Endothelial cell of umbilical vein (primary cell): ENCODE results near the gene P4HB.

Source experiments
- EZH2 ChIP-seq: IDR thresholded peaks from 2 replicates; pipeline ENCODE4 v1.6.1; 2012; ENCODE audit warnings: borderline replicate concordance, low read depth, mild to moderate bottlenecking, moderate library complexity, low read length, inconsistent platforms; ENCODE audit not compliant: severe bottlenecking
- FOS ChIP-seq: IDR thresholded peaks from 2 replicates; pipeline ENCODE4 v1.6.1; 2011; ENCODE audit warnings: mild to moderate bottlenecking, low read length, moderate library complexity, borderline replicate concordance; ENCODE audit not compliant: insufficient read depth
- GATA2 ChIP-seq: IDR thresholded peaks from 2 replicates; pipeline ENCODE4 v1.7.0; 2011; ENCODE audit warnings: low read depth, mild to moderate bottlenecking, moderate library complexity, mixed read lengths, low read length; ENCODE audit not compliant: insufficient read length, insufficient read depth
- JUN ChIP-seq: IDR thresholded peaks from 2 replicates; pipeline ENCODE4 v1.6.1; 2011; ENCODE audit warnings: borderline replicate concordance, low read depth; ENCODE audit not compliant: insufficient read length, insufficient read depth
- POLR2A ChIP-seq: IDR thresholded peaks from 2 replicates; pipeline ENCODE4 v1.6.1; 2012; ENCODE audit warnings: low read depth, mild to moderate bottlenecking, control low read depth, low read length
- POLR2AphosphoS5 ChIP-seq: IDR thresholded peaks from 2 replicates; pipeline ENCODE4 v1.6.1; 2012; ENCODE audit warnings: low read depth, mild to moderate bottlenecking, control low read depth, low read length, moderate library complexity; ENCODE audit not compliant: insufficient read depth
- TF ChIP-seq, protein P1 (sequence below), 2 donors: IDR thresholded peaks; 1 replicate in 1 of 2; 2 replicates in 1 of 2; pipeline ENCODE4 v1.5.1; 2011; ENCODE audit warnings: low read length in 2 of 2, mild to moderate bottlenecking in 2 of 2, moderate library complexity in 2 of 2, control low read depth in 1 of 2, inconsistent platforms in 1 of 2, low read depth in 1 of 2; ENCODE audit not compliant: insufficient read depth in 1 of 2; ENCODE audit errors: extremely low read depth in 1 of 2
- TF ChIP-seq, protein P2 (sequence below): IDR thresholded peaks from 2 replicates; pipeline ENCODE4 v1.6.1; 2011; ENCODE audit not compliant: insufficient read depth, insufficient read length

DNA sequence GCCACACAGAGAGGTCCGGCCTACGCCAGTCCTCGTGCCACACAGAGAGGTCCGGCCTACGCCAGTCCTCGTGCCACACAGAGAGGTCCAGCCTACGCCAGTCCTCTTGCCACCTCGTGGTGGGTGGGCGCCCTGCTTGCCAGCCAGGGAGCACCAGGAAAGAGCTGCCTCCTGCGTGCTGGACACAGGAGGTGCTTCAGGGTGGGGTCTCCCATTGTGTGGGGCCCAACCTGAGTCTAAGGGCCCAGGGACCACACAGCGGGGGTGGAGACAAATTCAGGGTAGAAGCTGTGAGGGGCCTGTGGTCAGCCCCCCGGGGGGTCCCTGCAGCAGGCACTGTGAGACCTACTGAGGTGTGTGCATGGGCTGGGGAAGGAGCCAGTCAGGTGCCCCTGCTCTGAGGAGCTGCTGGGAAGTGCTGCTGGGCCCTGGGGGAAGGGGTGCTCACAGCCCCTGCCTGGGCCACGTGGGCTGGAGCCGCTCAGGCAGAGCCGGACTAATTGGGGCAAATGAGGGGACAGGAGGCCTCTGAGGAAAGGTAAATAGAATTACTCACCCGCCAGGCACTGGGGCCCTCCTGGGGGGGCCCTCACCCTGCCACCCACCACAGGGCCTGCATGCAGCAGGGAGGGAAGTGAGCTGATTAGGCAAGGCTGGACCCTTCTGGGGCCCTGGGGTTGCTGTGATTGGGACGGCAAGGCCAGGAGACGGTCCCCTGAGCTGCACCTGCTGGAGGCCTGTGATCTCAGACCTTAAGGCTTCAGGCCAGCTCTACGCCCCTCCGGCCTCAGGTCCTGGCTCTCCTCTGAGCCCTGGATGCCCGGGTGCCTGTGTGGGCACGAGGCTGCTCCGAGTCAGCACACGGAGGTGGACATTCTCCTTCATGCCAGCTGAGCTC is 45.3 kb downstream of the P4HB start:
- TF ChIP-seq, protein P1, sequence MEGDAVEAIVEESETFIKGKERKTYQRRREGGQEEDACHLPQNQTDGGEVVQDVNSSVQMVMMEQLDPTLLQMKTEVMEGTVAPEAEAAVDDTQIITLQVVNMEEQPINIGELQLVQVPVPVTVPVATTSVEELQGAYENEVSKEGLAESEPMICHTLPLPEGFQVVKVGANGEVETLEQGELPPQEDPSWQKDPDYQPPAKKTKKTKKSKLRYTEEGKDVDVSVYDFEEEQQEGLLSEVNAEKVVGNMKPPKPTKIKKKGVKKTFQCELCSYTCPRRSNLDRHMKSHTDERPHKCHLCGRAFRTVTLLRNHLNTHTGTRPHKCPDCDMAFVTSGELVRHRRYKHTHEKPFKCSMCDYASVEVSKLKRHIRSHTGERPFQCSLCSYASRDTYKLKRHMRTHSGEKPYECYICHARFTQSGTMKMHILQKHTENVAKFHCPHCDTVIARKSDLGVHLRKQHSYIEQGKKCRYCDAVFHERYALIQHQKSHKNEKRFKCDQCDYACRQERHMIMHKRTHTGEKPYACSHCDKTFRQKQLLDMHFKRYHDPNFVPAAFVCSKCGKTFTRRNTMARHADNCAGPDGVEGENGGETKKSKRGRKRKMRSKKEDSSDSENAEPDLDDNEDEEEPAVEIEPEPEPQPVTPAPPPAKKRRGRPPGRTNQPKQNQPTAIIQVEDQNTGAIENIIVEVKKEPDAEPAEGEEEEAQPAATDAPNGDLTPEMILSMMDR (IDR thresholded peaks at IDR 0.05; ENCODE audit: extremely low read depth in 1 of 2, insufficient read depth in 1 of 2, low read depth in 1 of 2, low read length in 2 of 2) = no peak
- TF ChIP-seq POLR2A (no peak), EZH2 (no peak), JUN (no peak), POLR2AphosphoS5 (no peak), FOS (no peak), GATA2 (no peak)
- TF ChIP-seq, protein P2, sequence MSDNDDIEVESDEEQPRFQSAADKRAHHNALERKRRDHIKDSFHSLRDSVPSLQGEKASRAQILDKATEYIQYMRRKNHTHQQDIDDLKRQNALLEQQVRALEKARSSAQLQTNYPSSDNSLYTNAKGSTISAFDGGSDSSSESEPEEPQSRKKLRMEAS = no peak
